Mesenchymal stem cell (in vitro differentiated cells and primary cell): ENCODE measurements around the gene TMEM204.

Experiments used
- DNase-seq: peaks from one replicate; pipeline ENCODE4 v3.0.0-alpha.2; 2013
- H2AFZ ChIP-seq: one replicate; pipeline ENCODE4 v1.6.1; 2013; ENCODE audit warnings: low read depth, mild to moderate bottlenecking, control low read depth, inconsistent platforms, low read length, moderate library complexity
- H2AK5ac ChIP-seq: 2 replicates; pipeline ENCODE4 v1.6.1; 2013; ENCODE audit warnings: low read length, moderate library complexity, mild to moderate bottlenecking, inconsistent platforms; ENCODE audit not compliant: severe bottlenecking
- H2BK120ac ChIP-seq: one replicate; pipeline ENCODE4 v1.6.1; 2013; ENCODE audit warnings: low read depth, mild to moderate bottlenecking, inconsistent platforms, low read length, moderate library complexity
- H2BK12ac ChIP-seq, 2 experiments: one replicate each; pipeline ENCODE4 v1.6.1; 2013; ENCODE audit warnings: inconsistent platforms in 2 of 2, low read length in 2 of 2, mild to moderate bottlenecking in 2 of 2, moderate library complexity in 2 of 2, control low read depth in 1 of 2
- H2BK15ac ChIP-seq: one replicate; pipeline ENCODE4 v1.6.1; 2013; ENCODE audit warnings: mild to moderate bottlenecking, low read depth, inconsistent platforms; ENCODE audit not compliant: poor library complexity, severe bottlenecking
- H2BK5ac ChIP-seq: 2 replicates; pipeline ENCODE4 v1.6.1; 2013; ENCODE audit warnings: low read depth, mild to moderate bottlenecking, low read length, control low read depth, inconsistent platforms; ENCODE audit not compliant: poor library complexity, severe bottlenecking
- H3K14ac ChIP-seq, 2 experiments: one replicate each; pipeline ENCODE4 v1.6.1; 2013; ENCODE audit warnings: inconsistent platforms in 2 of 2, low read length in 2 of 2, control low read depth in 1 of 2, mild to moderate bottlenecking in 1 of 2, moderate library complexity in 1 of 2
- H3K18ac ChIP-seq, 2 experiments: one replicate each; pipeline ENCODE4 v1.6.1; 2013; ENCODE audit warnings: inconsistent platforms in 2 of 2, low read length in 2 of 2, control low read depth in 1 of 2, low read depth in 1 of 2, mild to moderate bottlenecking in 1 of 2
- H3K23ac ChIP-seq, 2 experiments: one replicate each; pipeline ENCODE4 v1.6.1; 2013; ENCODE audit warnings: inconsistent platforms in 2 of 2, low read length in 2 of 2, mild to moderate bottlenecking in 2 of 2, moderate library complexity in 2 of 2, control low read depth in 1 of 2
- H3K27ac ChIP-seq: 2 replicates; pipeline ENCODE4 v1.5.1; 2013; ENCODE audit warnings: mild to moderate bottlenecking, moderate library complexity, low read length, control low read depth, inconsistent platforms; ENCODE audit not compliant: poor library complexity, severe bottlenecking
- H3K27me3 ChIP-seq, 2 experiments: 2 replicates each; pipeline versions ENCODE4 v1.6.1 to v1.7.0; 2013; ENCODE audit warnings: low read length in 2 of 2, mild to moderate bottlenecking in 2 of 2, moderate library complexity in 2 of 2, control low read depth in 1 of 2, inconsistent platforms in 1 of 2; ENCODE audit not compliant: control insufficient read depth in 1 of 2, insufficient read depth in 1 of 2
- H3K36me3 ChIP-seq, 2 experiments: 2 replicates each; pipeline versions ENCODE4 v1.6.1 to v1.7.0; 2013; ENCODE audit warnings: low read length in 2 of 2, control low read depth in 1 of 2, inconsistent platforms in 1 of 2, low read depth in 1 of 2, mild to moderate bottlenecking in 1 of 2; ENCODE audit not compliant: insufficient read depth in 2 of 2, control insufficient read depth in 1 of 2
- H3K4ac ChIP-seq, 2 experiments: one replicate each; pipeline ENCODE4 v1.6.1; 2013; ENCODE audit warnings: inconsistent platforms in 2 of 2, low read length in 2 of 2, mild to moderate bottlenecking in 2 of 2, moderate library complexity in 2 of 2, control low read depth in 1 of 2, low read depth in 1 of 2
- H3K4me1 ChIP-seq: 2 replicates; pipeline ENCODE4 v1.6.1; 2013; ENCODE audit warnings: low read depth, low read length, control low read depth; ENCODE audit not compliant: control insufficient read depth, insufficient read depth
- H3K4me2 ChIP-seq: 2 replicates; pipeline ENCODE4 v1.6.1; 2013; ENCODE audit warnings: low read length, mild to moderate bottlenecking, inconsistent platforms; ENCODE audit not compliant: poor library complexity, severe bottlenecking
- H3K4me3 ChIP-seq, 2 experiments: 2 replicates each; pipeline versions ENCODE4 v1.5.1 to v1.7.0; 2013; ENCODE audit warnings: low read length in 2 of 2, mild to moderate bottlenecking in 2 of 2, control low read depth in 1 of 2, low read depth in 1 of 2; ENCODE audit not compliant: insufficient read depth in 1 of 2
- H3K79me1 ChIP-seq: replicated peaks from 2 replicates; pipeline ENCODE4 v1.6.1; 2013; ENCODE audit warnings: mild to moderate bottlenecking, control low read depth, low read length, inconsistent platforms; ENCODE audit not compliant: poor library complexity, severe bottlenecking
- H3K9ac ChIP-seq: 2 replicates; pipeline ENCODE4 v1.7.0; 2013; ENCODE audit warnings: mild to moderate bottlenecking, low read length, moderate library complexity
- H3K9me3 ChIP-seq: 2 replicates; pipeline ENCODE4 v1.7.0; 2013; ENCODE audit warnings: mild to moderate bottlenecking, low read length; ENCODE audit not compliant: control insufficient read depth
- H4K8ac ChIP-seq: one replicate; pipeline ENCODE4 v1.6.1; 2013; ENCODE audit warnings: inconsistent platforms, mild to moderate bottlenecking, low read length, moderate library complexity
- H4K91ac ChIP-seq: one replicate; pipeline ENCODE4 v1.6.1; 2013; ENCODE audit warnings: mild to moderate bottlenecking, low read length, inconsistent platforms
- WGBS: methylation state at CpG from one replicate; pipeline ENCODE4 v1.1.7; 2013; ENCODE audit warnings: mixed read lengths; 5-methylcytosine and 5-hydroxymethylcytosine counted together

Gene TMEM204

DNA sequence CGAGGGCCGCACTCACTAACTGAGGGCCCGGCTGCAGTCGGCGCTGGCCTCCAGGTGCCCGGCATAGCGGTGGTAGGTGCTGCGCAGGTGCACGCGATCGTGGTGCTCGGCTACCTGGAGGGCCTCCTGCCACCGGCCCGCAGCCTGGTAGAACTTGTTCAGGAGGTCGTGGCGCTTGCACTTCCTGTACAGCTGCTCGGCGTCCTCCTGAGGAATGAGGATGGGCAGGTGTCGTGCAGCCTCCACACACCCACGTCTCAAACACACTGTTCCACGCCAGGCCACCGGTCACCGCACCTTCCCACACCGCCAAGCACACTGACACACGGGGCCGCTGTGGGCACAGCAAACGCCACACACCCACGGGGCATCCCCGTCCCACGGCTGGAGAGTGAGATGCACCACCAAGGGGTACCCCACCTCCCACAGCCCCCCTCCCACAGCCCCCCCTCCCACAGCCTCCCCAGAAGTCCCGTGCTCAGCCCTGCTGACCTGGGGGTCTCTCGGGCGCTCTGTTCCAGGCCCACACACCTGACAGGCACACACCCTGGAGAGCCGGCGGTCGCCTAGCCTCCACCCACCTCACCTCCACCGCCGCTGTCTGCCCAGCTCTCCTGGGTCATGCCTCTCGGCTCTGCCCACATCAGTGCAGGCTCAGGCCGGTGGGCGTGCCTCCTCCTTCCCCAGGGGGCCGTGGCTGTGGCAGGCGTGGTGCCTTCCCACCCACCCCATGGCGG lies 7.4 kb upstream of the TMEM204 start:
- Histone ChIP-seq H2BK5ac (no peak overlapping the region), H2BK12ac (no peak overlapping the region), H3K27me3 (no peaks in the 10 kb centered on the region), H3K23ac (no peak overlapping the region), H3K18ac (no peak overlapping the region), H4K8ac (peak overlapping the region; percentile 20), H3K14ac (no peak overlapping the region), H4K91ac (no peak overlapping the region), H3K9me3 (no peaks in the 10 kb centered on the region), H3K4ac (no peak overlapping the region), H2AK5ac (no peak overlapping the region), H3K4me1 (peaks cover 9% of the 10 kb centered on the region), H2BK15ac (no peak overlapping the region), H3K4me2 (no peak overlapping the region), H2BK120ac (no peak overlapping the region), H3K4me3 (no peak overlapping the region), H3K36me3 (peaks cover 15 to 45% of the 10 kb centered on the region in 2 experiments), H3K27ac (no peak overlapping the region), H3K9ac (no peak overlapping the region), H3K79me1 (no peaks in the 10 kb centered on the region), H2AFZ (no peak overlapping the region)
- 95% methylated on average over 40 of the region's 44 CpGs for WGBS
- no peak for DNase-seq

DNA sequence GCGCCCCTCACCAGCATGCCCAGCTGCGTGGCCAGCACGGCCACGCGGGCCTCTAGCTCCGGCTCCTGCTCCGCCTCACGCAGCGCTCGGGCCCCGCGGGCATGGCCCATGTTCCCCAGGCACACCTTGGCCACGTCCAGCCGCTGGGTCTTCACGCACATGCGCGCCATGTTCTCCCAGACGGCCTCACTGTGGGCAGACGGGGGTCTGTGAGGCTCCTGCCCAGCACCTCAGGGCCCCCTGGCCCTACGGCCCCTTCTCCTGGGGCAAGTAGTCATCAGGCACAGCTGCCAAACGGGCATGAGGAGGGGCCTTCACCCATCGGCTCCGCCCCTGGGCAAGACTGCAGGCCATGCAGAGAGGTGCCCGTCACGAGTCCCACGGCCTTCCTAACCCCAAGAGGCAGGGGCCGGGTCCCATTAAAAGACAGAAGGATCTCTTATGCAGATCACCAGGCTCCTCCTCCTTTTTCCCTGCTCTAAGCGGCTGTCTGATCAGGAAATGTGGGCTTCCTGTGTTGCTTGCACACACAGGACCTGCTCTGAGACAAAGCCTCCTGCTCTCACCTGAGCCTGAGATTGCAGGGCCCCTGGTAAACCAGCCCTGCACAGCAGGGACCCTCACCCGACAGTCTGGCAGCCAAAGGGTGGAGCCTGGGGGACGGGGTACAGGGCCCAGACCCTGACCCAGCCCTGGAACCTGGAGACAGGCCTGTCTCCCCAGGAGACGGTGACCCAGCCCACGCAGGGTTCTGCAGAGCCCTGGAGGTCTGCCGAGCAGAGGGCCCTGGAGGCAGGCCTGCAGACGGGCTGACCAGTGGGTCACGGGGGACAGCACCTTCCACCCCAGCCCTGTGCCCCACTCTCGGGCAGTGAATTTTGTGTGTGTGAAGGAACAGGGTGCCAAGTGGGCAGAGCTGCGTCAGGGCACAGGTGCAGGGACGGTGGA lies 6.6 kb upstream of the TMEM204 start:
- Histone ChIP-seq H3K4me3 (no peak overlapping the region), H3K4me2 (no peak overlapping the region), H4K8ac (no peak overlapping the region), H2BK15ac (no peak overlapping the region), H3K23ac (no peak overlapping the region), H3K27me3 (no peaks in the 10 kb centered on the region), H3K79me1 (no peaks in the 10 kb centered on the region), H2AFZ (no peak overlapping the region), H2BK12ac (peak overlapping the region in 1 of 2 experiments; percentile 12), H3K27ac (no peak overlapping the region), H2BK120ac (no peak overlapping the region), H3K14ac (peak overlapping the region in 1 of 2 experiments; percentile 61), H3K9me3 (no peaks in the 10 kb centered on the region), H2BK5ac (no peak overlapping the region), H3K4ac (no peak overlapping the region), H3K18ac (peak overlapping the region in 1 of 2 experiments; percentile 64), H3K36me3 (peaks cover 15 to 49% of the 10 kb centered on the region in 2 experiments), H3K4me1 (peaks cover 9% of the 10 kb centered on the region), H4K91ac (peak overlapping the region; percentile 65), H2AK5ac (no peak overlapping the region), H3K9ac (no peak overlapping the region)
- DNase-seq, result no peak
- WGBS, result 89% methylated on average over 38 of the region's 38 CpGs

DNA sequence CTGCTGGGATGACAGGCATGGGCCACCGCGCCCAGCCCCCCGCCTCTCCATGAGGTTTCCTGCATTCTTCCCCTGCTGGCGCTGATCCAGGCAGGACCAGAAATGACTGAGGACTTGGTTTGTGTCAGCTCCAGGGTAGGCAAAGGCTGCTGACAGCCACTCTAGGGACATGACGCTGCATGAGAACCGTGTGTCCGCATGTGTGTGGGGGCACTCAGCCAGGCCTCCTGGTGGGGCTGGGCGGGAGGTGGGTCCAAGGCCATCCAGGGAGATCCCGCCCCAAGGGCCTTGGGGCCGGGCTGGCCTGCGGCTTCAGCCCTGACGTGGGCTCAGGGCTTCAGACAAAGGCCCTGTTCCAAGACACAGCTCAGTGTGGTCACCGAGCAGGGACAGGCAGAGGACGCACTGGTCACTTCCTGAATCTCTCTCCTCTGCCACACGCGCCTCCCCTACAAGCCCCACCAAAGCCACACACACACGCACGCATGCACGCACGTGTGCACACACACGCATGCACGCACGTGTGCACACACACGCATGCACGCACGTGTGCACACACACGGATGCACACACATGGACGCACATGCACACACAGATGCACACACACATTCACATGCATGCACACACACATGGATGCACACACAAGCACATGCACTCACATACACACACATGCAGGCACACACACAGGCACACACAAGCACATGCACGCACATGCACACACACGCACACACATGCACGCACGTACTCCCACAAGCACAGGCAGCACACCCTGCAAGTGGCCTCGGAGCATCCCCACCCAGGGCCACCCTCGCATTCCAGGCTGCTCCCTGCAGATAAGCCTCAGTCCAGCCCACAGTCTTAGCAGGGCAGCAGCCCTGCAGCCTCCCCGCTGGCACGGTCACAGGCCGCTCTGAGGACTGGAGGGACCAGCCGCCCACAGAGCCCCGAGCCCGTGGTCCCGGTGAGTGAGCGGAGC lies 5.3 kb upstream of the TMEM204 start:
- H3K4me3 ChIP-seq, result no peak overlapping the region
- H2BK12ac ChIP-seq, result peak overlapping the region in 1 of 2 experiments; percentile 30
- H3K79me1 ChIP-seq, result no peaks in the 10 kb centered on the region
- H3K14ac ChIP-seq, result peak overlapping the region in 1 of 2 experiments; percentile 5
- no peak for DNase-seq
- 88% methylated on average over 42 of the region's 42 CpGs for WGBS
- peaks cover 13% of the 10 kb centered on the region for H3K4me1 ChIP-seq
- no peak overlapping the region for H2BK15ac ChIP-seq
- no peaks in the 10 kb centered on the region for H3K9me3 ChIP-seq
- H3K18ac ChIP-seq, result peak overlapping the region in 1 of 2 experiments; percentile 31
- H3K36me3 ChIP-seq, result peaks cover 10 to 46% of the 10 kb centered on the region in 2 experiments
- no peak overlapping the region for H2BK120ac ChIP-seq
- H3K27ac ChIP-seq, result no peak overlapping the region
- H3K27me3 ChIP-seq, result no peaks in the 10 kb centered on the region
- no peak overlapping the region for H4K8ac ChIP-seq
- H3K9ac ChIP-seq, result no peak overlapping the region
- no peak overlapping the region for H2AFZ ChIP-seq
- H3K4ac ChIP-seq, result peak overlapping the region in 1 of 2 experiments; percentile 40
- H3K4me2 ChIP-seq, result no peak overlapping the region
- peak overlapping the region; percentile 61 for H4K91ac ChIP-seq
- H2BK5ac ChIP-seq, result no peak overlapping the region
- no peak overlapping the region for H2AK5ac ChIP-seq
- H3K23ac ChIP-seq, result no peak overlapping the region
